ENCODE data around the gene ARFGAP1. TPM values are rescaled to one million over a fixed set of nuclear protein-coding genes. Genes with fewer than 3 reads are reported as not detected.

The ARFGAP1 gene
- total RNA-seq, 3 donors from 2014 or later: 76.5 to 85.8 (median 82.4) TPM

- Histone ChIP-seq H3K9me3 (no peaks in the 10 kb centered on the region), H3K4me3 (no peak overlapping the region), H3K36me3 (ENCODE audit: low read depth) (no peaks in the 10 kb centered on the region), H3K4me1 (ENCODE audit: low read depth) (no peaks in the 10 kb centered on the region)
- DNase-seq (peak in 2 of 3 donors; percentile 13 to 40), ATAC-seq (no peak)
- TF ChIP-seq, protein P1, sequence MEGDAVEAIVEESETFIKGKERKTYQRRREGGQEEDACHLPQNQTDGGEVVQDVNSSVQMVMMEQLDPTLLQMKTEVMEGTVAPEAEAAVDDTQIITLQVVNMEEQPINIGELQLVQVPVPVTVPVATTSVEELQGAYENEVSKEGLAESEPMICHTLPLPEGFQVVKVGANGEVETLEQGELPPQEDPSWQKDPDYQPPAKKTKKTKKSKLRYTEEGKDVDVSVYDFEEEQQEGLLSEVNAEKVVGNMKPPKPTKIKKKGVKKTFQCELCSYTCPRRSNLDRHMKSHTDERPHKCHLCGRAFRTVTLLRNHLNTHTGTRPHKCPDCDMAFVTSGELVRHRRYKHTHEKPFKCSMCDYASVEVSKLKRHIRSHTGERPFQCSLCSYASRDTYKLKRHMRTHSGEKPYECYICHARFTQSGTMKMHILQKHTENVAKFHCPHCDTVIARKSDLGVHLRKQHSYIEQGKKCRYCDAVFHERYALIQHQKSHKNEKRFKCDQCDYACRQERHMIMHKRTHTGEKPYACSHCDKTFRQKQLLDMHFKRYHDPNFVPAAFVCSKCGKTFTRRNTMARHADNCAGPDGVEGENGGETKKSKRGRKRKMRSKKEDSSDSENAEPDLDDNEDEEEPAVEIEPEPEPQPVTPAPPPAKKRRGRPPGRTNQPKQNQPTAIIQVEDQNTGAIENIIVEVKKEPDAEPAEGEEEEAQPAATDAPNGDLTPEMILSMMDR (IDR thresholded peaks at IDR 0.05): no peak
- intact Hi-C loops (cut with DNase I, micrococcal nuclease): no loop called here
These were observed 42.7 kb downstream of the ARFGAP1 start for GRCh38 chr20:63315240-63315689.

DNA sequence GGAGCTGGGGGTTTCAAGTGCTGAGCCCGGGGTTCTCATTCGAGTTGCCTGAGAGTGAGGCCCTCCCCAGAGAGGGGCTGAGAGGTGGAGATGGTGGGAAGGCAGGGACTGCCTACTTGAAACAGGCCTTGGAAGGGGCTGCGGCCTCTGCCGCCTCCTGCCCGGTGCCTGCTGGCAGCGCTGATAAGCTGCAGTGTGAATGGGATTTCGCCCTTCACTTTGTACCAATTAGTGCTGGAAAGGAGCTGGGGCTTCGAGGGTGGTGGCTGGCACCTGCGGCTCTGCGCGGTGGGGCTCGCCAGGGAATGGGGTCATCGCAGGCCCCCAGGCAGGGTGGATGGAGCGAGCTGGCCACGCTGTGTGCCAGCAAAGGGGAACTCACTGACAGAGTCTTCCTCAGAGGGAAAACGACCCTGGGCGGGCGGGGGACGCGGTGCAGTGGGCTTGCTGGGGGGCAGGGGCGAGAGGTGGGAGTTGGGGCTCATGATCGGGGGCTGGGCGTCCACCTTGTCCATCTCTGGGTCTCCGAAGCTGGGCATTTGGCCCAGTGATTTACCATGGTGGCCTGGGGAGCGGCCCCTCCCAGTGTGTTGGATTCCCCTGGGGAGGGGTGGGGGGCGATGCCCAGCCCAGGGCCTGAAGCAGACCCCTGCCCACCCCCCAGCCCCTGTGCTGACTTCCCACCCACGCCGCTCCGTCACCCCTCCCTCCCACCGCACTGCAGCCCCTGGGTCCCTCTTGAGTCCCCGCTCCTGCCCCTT is 43.3 kb downstream of the ARFGAP1 start:
- H3K9me3 ChIP-seq: no peaks in the 10 kb centered on the region
- H3K36me3 ChIP-seq (ENCODE audit: low read depth): no peaks in the 10 kb centered on the region
- ATAC-seq (no peak), DNase-seq (peak in 2 of 3 donors; percentile 9 to 31)
- TF ChIP-seq, protein P1 (IDR thresholded peaks at IDR 0.05): no peak
- intact Hi-C loops (cut with DNase I, micrococcal nuclease): no loop called here
- no peak overlapping the region for H3K4me3 ChIP-seq
- H3K4me1 ChIP-seq (ENCODE audit: low read depth): no peaks in the 10 kb centered on the region

GRCh38 chr20:63316502-63316921 is 43.9 kb downstream of the ARFGAP1 start:
- DNase-seq (no peak), ATAC-seq (no peak)
- Histone ChIP-seq H3K4me3 (no peak overlapping the region), H3K9me3 (no peaks in the 10 kb centered on the region), H3K4me1 (ENCODE audit: low read depth) (no peaks in the 10 kb centered on the region), H3K36me3 (ENCODE audit: low read depth) (no peaks in the 10 kb centered on the region)
- intact Hi-C loops (cut with DNase I, micrococcal nuclease): no loop called here
- TF ChIP-seq, protein P1 (IDR thresholded peaks at IDR 0.05): no peak

- ATAC-seq (no peak), DNase-seq (no peak)
- Histone ChIP-seq H3K36me3 (ENCODE audit: low read depth) (no peaks in the 10 kb centered on the region), H3K4me1 (ENCODE audit: low read depth) (no peaks in the 10 kb centered on the region), H3K9me3 (no peaks in the 10 kb centered on the region), H3K4me3 (no peak overlapping the region)
- intact Hi-C loops (cut with DNase I, micrococcal nuclease): no loop called here
- TF ChIP-seq, protein P1 (IDR thresholded peaks at IDR 0.05): no peak
These were observed 44.4 kb downstream of the ARFGAP1 start for GRCh38 chr20:63317061-63317460.

DNA sequence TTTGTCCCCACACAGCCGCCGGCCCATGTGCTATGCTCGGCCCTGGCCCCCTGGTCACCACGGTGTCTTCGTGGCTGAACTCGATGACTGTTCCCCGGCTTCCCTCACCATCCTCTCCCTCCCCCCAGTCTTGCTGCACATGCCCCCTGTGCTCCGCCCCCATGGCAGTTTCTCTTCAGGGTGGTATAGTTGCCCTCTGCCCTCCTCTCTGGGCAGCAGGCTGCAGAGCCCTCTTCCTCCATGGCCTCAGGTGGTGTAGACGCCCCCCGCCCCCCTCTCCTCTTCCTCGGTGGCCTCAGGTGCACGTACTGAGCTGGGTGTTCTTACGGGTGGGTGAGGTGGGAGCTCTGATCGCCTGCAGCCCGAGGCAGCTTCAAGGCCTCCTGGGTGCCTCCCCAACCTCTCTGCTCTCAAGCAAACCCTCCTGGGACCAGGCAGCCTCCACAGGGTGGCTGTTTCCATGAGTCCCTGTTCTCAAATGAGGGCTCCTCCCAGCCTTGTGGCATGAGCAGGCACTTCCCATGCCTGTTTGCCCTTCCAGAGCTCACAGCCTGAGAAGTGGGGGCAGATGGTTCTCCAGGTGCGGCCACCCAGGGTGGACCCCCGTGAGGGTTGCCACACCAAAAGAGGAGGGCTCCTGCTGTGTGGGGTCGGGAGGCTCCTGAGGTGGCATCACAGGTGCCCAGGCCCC is 45.1 kb downstream of the ARFGAP1 start:
- H3K4me1 ChIP-seq (ENCODE audit: low read depth): no peaks in the 10 kb centered on the region
- ATAC-seq (no peak), DNase-seq (peak in 2 of 3 donors; percentile 12 to 24)
- intact Hi-C loops (cut with DNase I, micrococcal nuclease): no loop called here
- H3K9me3 ChIP-seq: no peaks in the 10 kb centered on the region
- TF ChIP-seq, protein P1 (IDR thresholded peaks at IDR 0.05): no peak
- no peak overlapping the region for H3K4me3 ChIP-seq
- H3K36me3 ChIP-seq (ENCODE audit: low read depth): no peaks in the 10 kb centered on the region
